A673 (cell line): ENCODE measurements around the gene PKN1. TPM values are rescaled to one million over a fixed set of nuclear protein-coding genes. Genes with fewer than 3 reads are reported as not detected.
A peak's percentile ranks its signal among the peaks of the same experiment; 100 is the strongest.

Source experiments
- BruUV-seq: library from RNA; stranded (reverse); fragments of 400-500 nt; replicated peaks from 2 replicates; lab custom pipeline; 2021; lab: Mats Ljungman, UMichigan
- CTCF ChIA-PET: fragments of 300-600 bp; sonication (Branson Sonifier 250); formaldehyde crosslinking; loops from one replicate; lab custom pipeline; 2022; ENCODE audit warnings: antibody characterized with exemption; lab: Charles Lee
- POLR2A ChIA-PET: fragments of 300-600 bp; sonication (Branson Sonifier 250); formaldehyde crosslinking; loops from one replicate; lab custom pipeline; 2022; ENCODE audit warnings: antibody characterized with exemption; ENCODE audit not compliant: low non-redundant PET; lab: Charles Lee
- DNase-seq: peaks from one replicate; pipeline ENCODE4 v3.0.0-alpha.2; 2015; ENCODE audit warnings: low spot score
- H3K27ac ChIP-seq: fragments of 200-600 bp; sonication (generic); 2 replicates; pipeline ENCODE4 v1.5.1; 2016; ENCODE audit warnings: mixed run types, low read depth, mild to moderate bottlenecking, mixed read lengths, antibody characterized with exemption, low read length; ENCODE audit not compliant: poor library complexity, severe bottlenecking
- H3K27me3 ChIP-seq: fragments of 200-600 bp; sonication (generic); replicated peaks from 2 replicates; pipeline ENCODE4 v1.6.1; 2017; ENCODE audit warnings: mixed run types, low read depth, mild to moderate bottlenecking, mixed read lengths, antibody characterized with exemption, low read length; ENCODE audit not compliant: insufficient read depth, poor library complexity
- H3K36me3 ChIP-seq: fragments of 200-600 bp; sonication (generic); 2 replicates; pipeline ENCODE4 v1.6.1; 2016; ENCODE audit warnings: mixed run types, mild to moderate bottlenecking, mixed read lengths, antibody characterized with exemption, low read length; ENCODE audit not compliant: insufficient read depth, poor library complexity, severe bottlenecking
- H3K4me1 ChIP-seq: fragments of 200-600 bp; sonication (generic); 2 replicates; pipeline ENCODE4 v1.6.1; 2017; ENCODE audit warnings: mixed run types, mild to moderate bottlenecking, mixed read lengths, antibody characterized with exemption, low read length; ENCODE audit not compliant: insufficient read depth, poor library complexity, severe bottlenecking
- H3K4me3 ChIP-seq: fragments of 200-600 bp; sonication (generic); 2 replicates; pipeline ENCODE4 v1.5.1; 2016; ENCODE audit warnings: low read depth, mixed run types, mild to moderate bottlenecking, mixed read lengths, low read length; ENCODE audit not compliant: poor library complexity, severe bottlenecking
- H3K9me3 ChIP-seq: fragments of 200-600 bp; sonication (generic); 2 replicates; pipeline ENCODE4 v1.6.1; 2016; ENCODE audit warnings: mixed run types, low read depth, mild to moderate bottlenecking, mixed read lengths, antibody characterized with exemption, low read length; ENCODE audit not compliant: poor library complexity, severe bottlenecking
- EZH2 ChIP-seq: fragments of 200-600 bp; sonication (generic); IDR thresholded peaks from 2 replicates; pipeline ENCODE4 v1.6.1; 2017; ENCODE audit warnings: borderline replicate concordance, low read depth, mild to moderate bottlenecking, mixed read lengths, antibody characterized with exemption, low read length; ENCODE audit not compliant: poor library complexity, severe bottlenecking
- intact Hi-C: fragments of 100-400 bp; cut with micrococcal nuclease; formaldehyde crosslinking; loops from one replicate; pipeline ENCODE4 v1.10.0; 2022; ENCODE audit not compliant: unreplicated experiment
- total RNA-seq: library from RNA; stranded (reverse); gene quantifications from 2 replicates; pipeline ENCODE4 v1.2.3, GENCODE V29; 2021
- TF ChIP-seq, protein P1 (sequence below): fragments of 300-800, 200-600 bp; sonication (generic); conservative IDR thresholded peaks from 2 replicates; pipeline ENCODE4 v1.5.1; 2017; ENCODE audit warnings: low read depth, mild to moderate bottlenecking, antibody characterized with exemption, low read length, moderate library complexity, mixed read lengths

Gene PKN1
- total RNA-seq, 1 experiment from 2014 or later = 91.4 TPM

- POLR2A ChIA-PET = interaction anchor here (0.6 kb wide), 3 partner anchors 13 to 276 kb away, joined by 3 to 9 read pairs (median 4); partner anchors contain the start of gene ASF1B
- Histone ChIP-seq H3K36me3 (peaks cover 68% of the 10 kb centered on the region), H3K4me1 (peaks cover 31% of the 10 kb centered on the region), H3K9me3 (no peaks in the 10 kb centered on the region), H3K4me3 (no peak overlapping the region), H3K27me3 (no peaks in the 10 kb centered on the region), H3K27ac (peak overlapping the region; percentile 45)
- no TSS peak for BruUV-seq
- no peak for DNase-seq
- intact Hi-C loops = no loop called here
- TF ChIP-seq EZH2 = no peak
- TF ChIP-seq, protein P1, sequence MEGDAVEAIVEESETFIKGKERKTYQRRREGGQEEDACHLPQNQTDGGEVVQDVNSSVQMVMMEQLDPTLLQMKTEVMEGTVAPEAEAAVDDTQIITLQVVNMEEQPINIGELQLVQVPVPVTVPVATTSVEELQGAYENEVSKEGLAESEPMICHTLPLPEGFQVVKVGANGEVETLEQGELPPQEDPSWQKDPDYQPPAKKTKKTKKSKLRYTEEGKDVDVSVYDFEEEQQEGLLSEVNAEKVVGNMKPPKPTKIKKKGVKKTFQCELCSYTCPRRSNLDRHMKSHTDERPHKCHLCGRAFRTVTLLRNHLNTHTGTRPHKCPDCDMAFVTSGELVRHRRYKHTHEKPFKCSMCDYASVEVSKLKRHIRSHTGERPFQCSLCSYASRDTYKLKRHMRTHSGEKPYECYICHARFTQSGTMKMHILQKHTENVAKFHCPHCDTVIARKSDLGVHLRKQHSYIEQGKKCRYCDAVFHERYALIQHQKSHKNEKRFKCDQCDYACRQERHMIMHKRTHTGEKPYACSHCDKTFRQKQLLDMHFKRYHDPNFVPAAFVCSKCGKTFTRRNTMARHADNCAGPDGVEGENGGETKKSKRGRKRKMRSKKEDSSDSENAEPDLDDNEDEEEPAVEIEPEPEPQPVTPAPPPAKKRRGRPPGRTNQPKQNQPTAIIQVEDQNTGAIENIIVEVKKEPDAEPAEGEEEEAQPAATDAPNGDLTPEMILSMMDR = no peak
- CTCF ChIA-PET = interaction anchor here (0.5 to 0.8 kb wide), 2 partner anchors 53 to 62 kb away, joined by 4 to 6 read pairs; no protein-coding TSS in a partner anchor
Observed at GRCh38 chr19:14412996-14413692, 20.0 kb upstream of the PKN1 start.

GRCh38 chr19:14413693-14414181 lies 19.4 kb upstream of the PKN1 start:
- H3K4me1 ChIP-seq = peaks cover 31% of the 10 kb centered on the region
- ChIA-PET POLR2A (interaction anchor here (0.6 kb wide), 2 partner anchors 141 to 277 kb away, joined by 3 to 4 read pairs; partner anchors contain the start of gene ASF1B), CTCF (interaction anchor here (0.5 to 0.8 kb wide), 3 partner anchors 52 to 66 kb away, joined by 3 to 4 read pairs (median 4); no protein-coding TSS in a partner anchor)
- peaks cover 62% of the 10 kb centered on the region for H3K36me3 ChIP-seq
- BruUV-seq = no TSS peak
- no peak overlapping the region for H3K4me3 ChIP-seq
- H3K27me3 ChIP-seq = no peaks in the 10 kb centered on the region
- intact Hi-C loops = no loop called here
- peak overlapping the region; percentile 45 for H3K27ac ChIP-seq
- H3K9me3 ChIP-seq = no peaks in the 10 kb centered on the region
- peak; percentile 48 for DNase-seq
- TF ChIP-seq, protein P1 = no peak
- no peak for TF ChIP-seq EZH2

- intact Hi-C loops = no loop called here
- Histone ChIP-seq H3K27me3 (no peaks in the 10 kb centered on the region), H3K4me3 (no peak overlapping the region), H3K4me1 (peaks cover 35% of the 10 kb centered on the region), H3K9me3 (no peaks in the 10 kb centered on the region), H3K36me3 (peaks cover 49% of the 10 kb centered on the region), H3K27ac (no peak overlapping the region)
- DNase-seq = no peak
- POLR2A ChIA-PET = interaction anchor here (0.6 kb wide), 1 partner anchor 286 kb away, joined by 4 read pairs; no protein-coding TSS in a partner anchor
- BruUV-seq = no TSS peak
- TF ChIP-seq EZH2 = no peak
- TF ChIP-seq, protein P1 = no peak
- CTCF ChIA-PET = interaction anchor here (0.7 kb wide), 1 partner anchor 641 kb away, joined by 4 read pairs; the partner anchor contains the start of gene C19orf53
Observed at GRCh38 chr19:14414926-14415690, 18.0 kb upstream of the PKN1 start.
